ENCODE data around the gene MOB3B. TPM values are rescaled to one million over a fixed set of nuclear protein-coding genes. Genes with fewer than 3 reads are reported as not detected.

MOB3B gene
- total and polyA plus RNA-seq, 10 of the 15 experiments (the other 5 are each of a cell fraction or from before 2014, with no cell fraction given) = 0.44 to 2.7 (median 0.91) TPM

DNA sequence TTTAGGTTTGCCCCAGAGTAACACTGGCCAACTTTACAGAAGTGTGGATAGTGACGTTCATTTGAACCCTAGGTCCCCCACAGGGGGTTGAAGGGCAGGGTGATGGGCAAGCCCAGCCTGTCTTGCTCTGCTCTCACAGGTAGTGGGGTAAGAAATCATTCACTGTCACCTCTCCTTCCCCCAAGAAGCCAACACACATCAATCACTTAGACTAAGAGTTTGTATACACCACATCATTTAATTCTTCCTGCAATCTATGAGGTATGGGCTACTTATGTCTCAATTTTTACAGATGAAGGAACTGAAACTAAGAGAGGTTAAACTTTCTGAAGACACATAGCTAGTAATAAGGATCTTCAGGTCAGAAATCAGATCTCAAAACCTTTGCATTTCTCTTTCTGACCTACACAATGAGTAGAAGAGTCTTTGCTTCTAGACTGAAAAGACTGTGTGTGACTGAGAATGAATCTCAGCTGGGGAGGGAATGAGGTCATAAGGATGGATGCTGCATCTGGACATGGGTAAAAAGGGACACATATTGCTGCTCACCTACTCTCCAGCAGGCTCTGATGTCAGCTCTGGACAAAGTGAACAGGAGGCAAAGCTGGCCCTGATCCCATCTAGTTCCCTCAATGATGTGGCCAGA lies 151.7 kb downstream of the MOB3B start:
- peak overlapping the region; percentile 58; the same call in 1 of the 2 replicates for H3K9ac ChIP-seq (ENCODE audit: control insufficient read depth, insufficient read depth, low read length)
- peak; percentile 34; the same call in 1 of the 2 replicates for TF ChIP-seq MTA3 (IDR thresholded peaks at IDR 0.05; ENCODE audit: borderline replicate concordance, low read length)
- TF ChIP-seq NR2C1 (IDR thresholded peaks at IDR 0.05) = peak; percentile 59; the same call in 1 of the 2 replicates
- TF ChIP-seq LARP7 (IDR thresholded peaks at IDR 0.05) = no peak
- no peak for TF ChIP-seq POU2F2 (IDR thresholded peaks at IDR 0.05; ENCODE audit: borderline replicate concordance, low read depth, low read length)
- TF ChIP-seq RB1 (IDR thresholded peaks at IDR 0.05; ENCODE audit: borderline replicate concordance) = no peak
- TF ChIP-seq NFYB (IDR thresholded peaks at IDR 0.05; ENCODE audit: insufficient read depth, low read depth, low read length) = no peak
- no peak for TF ChIP-seq CHD2 (IDR thresholded peaks at IDR 0.05; ENCODE audit: borderline replicate concordance, low read depth, low read length)
- no peak for TF ChIP-seq BMI1 (IDR thresholded peaks at IDR 0.05; ENCODE audit: borderline replicate concordance)
- no peak; the same call in 1 of the 2 replicates for TF ChIP-seq TCF7 (IDR thresholded peaks at IDR 0.05; ENCODE audit: borderline replicate concordance)
- TF ChIP-seq ETV6 (conservative IDR thresholded peaks at IDR 0.05 in 1 of 2, IDR thresholded peaks at IDR 0.05 in 1 of 2; ENCODE audit: borderline replicate concordance in 1 of 2, low read depth in 1 of 2) = peak in 1 of 2 experiments; percentile 28; a peak in 1 of 4 replicates
- TF ChIP-seq BHLHE40 (IDR thresholded peaks at IDR 0.05; ENCODE audit: borderline replicate concordance in 1 of 2, low read depth in 2 of 2, low read length in 1 of 2) = peak in 1 of 2 experiments; percentile 27; a peak in 1 of 4 replicates
- TF ChIP-seq ZNF217 (IDR thresholded peaks at IDR 0.05) = peak; percentile 47; the same call in 1 of the 2 replicates
- TF ChIP-seq, protein P1, sequence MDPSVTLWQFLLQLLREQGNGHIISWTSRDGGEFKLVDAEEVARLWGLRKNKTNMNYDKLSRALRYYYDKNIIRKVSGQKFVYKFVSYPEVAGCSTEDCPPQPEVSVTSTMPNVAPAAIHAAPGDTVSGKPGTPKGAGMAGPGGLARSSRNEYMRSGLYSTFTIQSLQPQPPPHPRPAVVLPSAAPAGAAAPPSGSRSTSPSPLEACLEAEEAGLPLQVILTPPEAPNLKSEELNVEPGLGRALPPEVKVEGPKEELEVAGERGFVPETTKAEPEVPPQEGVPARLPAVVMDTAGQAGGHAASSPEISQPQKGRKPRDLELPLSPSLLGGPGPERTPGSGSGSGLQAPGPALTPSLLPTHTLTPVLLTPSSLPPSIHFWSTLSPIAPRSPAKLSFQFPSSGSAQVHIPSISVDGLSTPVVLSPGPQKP (IDR thresholded peaks at IDR 0.05; ENCODE audit: low read depth, low read length) = no peak
- TF ChIP-seq, protein P2, sequence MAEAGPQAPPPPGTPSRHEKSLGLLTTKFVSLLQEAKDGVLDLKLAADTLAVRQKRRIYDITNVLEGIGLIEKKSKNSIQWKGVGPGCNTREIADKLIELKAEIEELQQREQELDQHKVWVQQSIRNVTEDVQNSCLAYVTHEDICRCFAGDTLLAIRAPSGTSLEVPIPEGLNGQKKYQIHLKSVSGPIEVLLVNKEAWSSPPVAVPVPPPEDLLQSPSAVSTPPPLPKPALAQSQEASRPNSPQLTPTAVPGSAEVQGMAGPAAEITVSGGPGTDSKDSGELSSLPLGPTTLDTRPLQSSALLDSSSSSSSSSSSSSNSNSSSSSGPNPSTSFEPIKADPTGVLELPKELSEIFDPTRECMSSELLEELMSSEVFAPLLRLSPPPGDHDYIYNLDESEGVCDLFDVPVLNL (IDR thresholded peaks at IDR 0.05; ENCODE audit: low read depth, low read length) = no peak
- no peak for TF ChIP-seq SP1 (IDR thresholded peaks at IDR 0.05; ENCODE audit: low read depth, low read length)
- TF ChIP-seq, protein P3, sequence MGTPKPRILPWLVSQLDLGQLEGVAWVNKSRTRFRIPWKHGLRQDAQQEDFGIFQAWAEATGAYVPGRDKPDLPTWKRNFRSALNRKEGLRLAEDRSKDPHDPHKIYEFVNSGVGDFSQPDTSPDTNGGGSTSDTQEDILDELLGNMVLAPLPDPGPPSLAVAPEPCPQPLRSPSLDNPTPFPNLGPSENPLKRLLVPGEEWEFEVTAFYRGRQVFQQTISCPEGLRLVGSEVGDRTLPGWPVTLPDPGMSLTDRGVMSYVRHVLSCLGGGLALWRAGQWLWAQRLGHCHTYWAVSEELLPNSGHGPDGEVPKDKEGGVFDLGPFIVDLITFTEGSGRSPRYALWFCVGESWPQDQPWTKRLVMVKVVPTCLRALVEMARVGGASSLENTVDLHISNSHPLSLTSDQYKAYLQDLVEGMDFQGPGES (IDR thresholded peaks at IDR 0.05) = no peak
- peak; percentile 60 for TF ChIP-seq CREM (IDR thresholded peaks at IDR 0.05; ENCODE audit: low read depth)
- TF ChIP-seq, protein P4, sequence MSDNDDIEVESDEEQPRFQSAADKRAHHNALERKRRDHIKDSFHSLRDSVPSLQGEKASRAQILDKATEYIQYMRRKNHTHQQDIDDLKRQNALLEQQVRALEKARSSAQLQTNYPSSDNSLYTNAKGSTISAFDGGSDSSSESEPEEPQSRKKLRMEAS (IDR thresholded peaks at IDR 0.05; ENCODE audit: low read depth, low read length) = no peak
- TF ChIP-seq ZNF384 (IDR thresholded peaks at IDR 0.05; ENCODE audit: borderline replicate concordance, low read depth, low read length) = no peak
- TF ChIP-seq TCF3 (IDR thresholded peaks at IDR 0.05; ENCODE audit: borderline replicate concordance, insufficient read depth, low read depth, low read length) = 0 out of 2 replicates have a peak, but pooled peaks have one; percentile 18

More for the DNA sequence above, 151.7 kb downstream of the MOB3B start:
- ATAC-seq = peak; percentile 91
- Histone ChIP-seq H3K4me2 (ENCODE audit: control insufficient read depth, insufficient read depth) (peak overlapping the region; percentile 93), H4K20me1 (ENCODE audit: control insufficient read depth, insufficient read depth) (no peaks in the 10 kb centered on the region), H3K4me3 (no peak overlapping the region), H3K9me3 (replicated peaks; ENCODE audit: control insufficient read depth, insufficient read depth, low read length) (no peaks in the 10 kb centered on the region), H3K36me3 (ENCODE audit: control insufficient read depth in 2 of 2, insufficient read depth in 2 of 2, low read length in 1 of 2) (no peaks in the 10 kb centered on the region), H3K79me2 (ENCODE audit: control insufficient read depth, insufficient read depth, low read length) (no peaks in the 10 kb centered on the region), H3K27me3 (replicated peaks in 1 of 2; ENCODE audit: control insufficient read depth in 2 of 2, insufficient read depth in 2 of 2, low read length in 1 of 2) (no peaks in the 10 kb centered on the region), H2AFZ (ENCODE audit: control insufficient read depth, low read depth, low read length) (no peak overlapping the region), H3K27ac (ENCODE audit: control insufficient read depth, insufficient read depth) (peak overlapping the region; percentile 87), H3K4me1 (ENCODE audit: control insufficient read depth, insufficient read depth, low read length) (peaks cover 33% of the 10 kb centered on the region)
- ChIA-PET SMC1A (ENCODE audit: uncharacterized antibody, unreplicated experiment) (interaction anchor here (0.6 to 3.9 kb wide), 19 partner anchors 9 to 162 kb away, joined by 3 to 64 read pairs (median 4); partner anchors contain the start of gene MOB3B), POLR2A (interaction anchor here (0.7 to 3.9 kb wide), 6 partner anchors 12 to 195 kb away, joined by 3 to 25 read pairs (median 3); partner anchors contain the start of gene C9orf72), RAD21 (ENCODE audit: unreplicated experiment) (interaction anchor here (0.6 to 3.6 kb wide), 13 partner anchors 8 to 152 kb away, joined by 3 to 35 read pairs (median 4); no protein-coding TSS in a partner anchor), CTCF (interaction anchor here (0.8 to 4.0 kb wide), 12 partner anchors 9 to 181 kb away, joined by 3 to 23 read pairs (median 6); partner anchors contain the start of gene MOB3B)
- intact Hi-C loops (cut with micrococcal nuclease; ENCODE audit: unreplicated experiment) (loop anchor here (1.0 to 2.0 kb wide), 6 partner anchors 11 to 151 kb away; partner anchors contain the start of gene MOB3B), in situ Hi-C loops (cut with MboI) (no loop called here)
- no TSS peak for BruUV-seq (replicated peaks)
- 0% methylated on average over 1 of the region's 1 CpG for WGBS (ENCODE audit: insufficient coverage, insufficient replicate concordance, low lambda C conversion rate, missing lambda C conversion rate)
- FAIRE-seq = peak; percentile 95
- peak; percentile 82 for DNase-seq (ENCODE audit: low read depth, low spot score)

All from GM12878 (cell line).